ENCODE measurements around the gene STXBP5.

The STXBP5 gene

GRCh38 chr6:147438758-147439528 lies 234.7 kb downstream of the STXBP5 start:
- no peak for DNase-seq (ENCODE audit: low spot score)
